Measurements from ENCODE around the gene TRIOBP.

DNA sequence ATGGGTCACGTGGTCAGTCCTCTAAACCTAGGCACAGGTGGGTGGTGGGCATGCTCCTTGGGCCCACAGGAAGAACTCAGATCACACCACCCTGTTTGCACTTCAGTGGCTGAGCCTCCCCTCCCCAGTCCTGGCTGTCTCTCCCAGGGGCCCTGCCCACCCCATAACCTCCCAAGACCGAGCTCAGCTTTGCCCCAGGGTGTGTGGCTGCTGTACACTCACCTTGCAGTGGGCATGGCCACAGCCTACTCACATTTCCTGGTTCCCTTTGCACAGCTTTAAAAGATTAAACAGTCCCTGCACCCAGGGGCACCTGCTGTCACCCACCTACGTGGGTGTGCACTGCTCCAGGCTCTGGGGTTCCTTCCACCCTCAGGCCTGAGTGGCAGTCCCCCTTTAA lies 13.8 kb downstream of the TRIOBP start:
- TF ChIP-seq, protein P1, sequence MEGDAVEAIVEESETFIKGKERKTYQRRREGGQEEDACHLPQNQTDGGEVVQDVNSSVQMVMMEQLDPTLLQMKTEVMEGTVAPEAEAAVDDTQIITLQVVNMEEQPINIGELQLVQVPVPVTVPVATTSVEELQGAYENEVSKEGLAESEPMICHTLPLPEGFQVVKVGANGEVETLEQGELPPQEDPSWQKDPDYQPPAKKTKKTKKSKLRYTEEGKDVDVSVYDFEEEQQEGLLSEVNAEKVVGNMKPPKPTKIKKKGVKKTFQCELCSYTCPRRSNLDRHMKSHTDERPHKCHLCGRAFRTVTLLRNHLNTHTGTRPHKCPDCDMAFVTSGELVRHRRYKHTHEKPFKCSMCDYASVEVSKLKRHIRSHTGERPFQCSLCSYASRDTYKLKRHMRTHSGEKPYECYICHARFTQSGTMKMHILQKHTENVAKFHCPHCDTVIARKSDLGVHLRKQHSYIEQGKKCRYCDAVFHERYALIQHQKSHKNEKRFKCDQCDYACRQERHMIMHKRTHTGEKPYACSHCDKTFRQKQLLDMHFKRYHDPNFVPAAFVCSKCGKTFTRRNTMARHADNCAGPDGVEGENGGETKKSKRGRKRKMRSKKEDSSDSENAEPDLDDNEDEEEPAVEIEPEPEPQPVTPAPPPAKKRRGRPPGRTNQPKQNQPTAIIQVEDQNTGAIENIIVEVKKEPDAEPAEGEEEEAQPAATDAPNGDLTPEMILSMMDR (IDR thresholded peaks at IDR 0.05; ENCODE audit: low read depth, low read length) = no peak
- TF ChIP-seq EZH2phosphoT487 (IDR thresholded peaks at IDR 0.05; ENCODE audit: low read depth) = no peak
